Amniotic epithelial cell (primary cell): ENCODE results near the gene UCP3.

Source experiments
- DNase-seq: peaks from one replicate; pipeline ENCODE4 v3.0.0-alpha.2; 2010; ENCODE audit warnings: low read depth

Gene UCP3

GRCh38 chr11:73977856-73978519, 30.9 kb downstream of the UCP3 start:
- no peak for DNase-seq

DNA sequence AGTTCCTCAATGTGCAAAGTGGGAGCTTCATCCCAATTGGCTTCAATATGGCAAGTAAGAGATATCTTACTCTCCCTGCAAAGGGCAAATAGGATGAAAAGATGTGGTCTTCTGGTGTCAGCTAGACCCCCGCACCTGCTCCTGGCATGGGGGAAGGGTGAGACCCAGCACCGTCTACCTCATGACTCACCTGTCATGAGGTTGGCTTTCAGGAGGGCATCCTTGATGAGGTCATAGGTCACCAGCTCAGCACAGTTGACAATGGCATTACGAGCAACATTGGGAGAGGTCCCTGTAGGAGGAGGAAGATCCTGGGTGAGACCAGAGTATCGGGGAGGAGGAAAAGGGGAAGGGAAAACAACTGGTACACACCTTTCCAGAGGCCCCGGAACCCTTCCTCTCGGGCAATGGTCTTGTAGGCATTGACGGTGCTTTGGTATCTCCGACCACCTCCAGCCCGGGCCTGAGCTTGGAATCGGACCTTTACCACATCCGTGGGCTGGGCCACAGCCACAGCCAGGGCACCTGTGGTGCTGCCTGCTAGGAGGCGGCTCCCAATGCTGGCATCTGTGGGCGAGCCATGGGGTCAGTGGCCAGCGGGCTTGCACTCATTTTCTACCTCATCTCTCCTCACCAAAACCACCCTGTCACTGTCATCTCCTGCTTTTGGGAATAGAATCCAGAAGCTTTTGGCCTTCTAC, 32.3 kb downstream of the UCP3 start:
- DNase-seq: no peak

DNA sequence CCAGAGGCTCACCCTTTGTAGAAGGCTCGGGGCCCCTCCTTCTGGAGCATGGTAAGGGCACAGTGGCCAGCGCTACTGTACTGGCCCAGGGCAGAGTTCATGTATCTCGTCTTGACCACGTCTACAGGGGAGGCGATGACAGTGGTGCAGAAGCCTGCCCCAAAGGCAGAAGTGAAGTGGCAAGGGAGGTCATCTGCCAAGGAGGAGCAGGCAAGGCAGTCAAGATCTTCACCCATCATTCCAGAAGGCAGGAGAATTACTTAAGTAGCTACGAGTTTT, 33.5 kb downstream of the UCP3 start:
- no peak for DNase-seq

- DNase-seq: no peak
These were observed 34.0 kb downstream of the UCP3 start for GRCh38 chr11:73974604-73975478.

GRCh38 chr11:73972620-73973449, 36.0 kb downstream of the UCP3 start:
- no peak for DNase-seq

GRCh38 chr11:73972187-73972586, 36.7 kb downstream of the UCP3 start:
- DNase-seq: no peak

GRCh38 chr11:73971175-73971719, 37.6 kb downstream of the UCP3 start:
- no peak for DNase-seq

DNA sequence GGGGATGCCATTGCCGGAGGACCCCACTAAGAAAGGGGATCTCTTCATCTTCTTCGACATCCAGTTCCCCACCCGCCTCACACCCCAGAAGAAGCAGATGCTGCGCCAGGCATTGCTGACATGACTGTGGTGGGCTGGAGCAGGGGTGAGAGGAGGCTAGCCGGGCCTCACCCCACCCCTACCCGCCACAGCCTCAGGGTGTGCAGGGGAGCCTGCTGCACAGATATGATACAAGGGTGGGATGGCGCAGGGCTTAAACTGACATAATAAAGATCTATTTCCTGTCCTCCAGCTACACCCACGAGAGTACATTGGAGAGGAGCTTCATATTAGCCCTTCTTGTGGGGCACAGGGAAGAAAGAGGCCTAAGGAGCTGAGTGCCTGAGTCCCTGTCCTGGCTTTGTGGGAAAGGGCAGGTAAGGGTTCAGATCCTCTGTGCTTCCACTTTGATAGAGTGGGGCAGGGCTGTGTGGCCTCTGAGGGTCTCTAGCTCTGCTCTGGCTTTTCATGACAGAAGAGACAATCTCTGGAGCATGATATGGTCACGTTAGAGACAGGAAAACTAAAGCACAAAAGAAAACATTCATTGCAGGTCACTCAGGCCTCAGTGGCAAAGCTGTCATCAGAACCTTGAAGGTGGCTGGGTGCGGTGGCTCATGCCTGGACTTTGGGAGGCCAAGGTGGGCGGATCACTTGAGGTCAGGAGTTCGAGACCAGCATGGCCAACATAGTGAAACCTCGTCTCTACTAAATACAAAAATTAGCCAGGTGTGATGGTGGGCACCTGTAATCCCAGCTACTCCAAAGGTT, 38.7 kb downstream of the UCP3 start:
- no peak for DNase-seq

DNA sequence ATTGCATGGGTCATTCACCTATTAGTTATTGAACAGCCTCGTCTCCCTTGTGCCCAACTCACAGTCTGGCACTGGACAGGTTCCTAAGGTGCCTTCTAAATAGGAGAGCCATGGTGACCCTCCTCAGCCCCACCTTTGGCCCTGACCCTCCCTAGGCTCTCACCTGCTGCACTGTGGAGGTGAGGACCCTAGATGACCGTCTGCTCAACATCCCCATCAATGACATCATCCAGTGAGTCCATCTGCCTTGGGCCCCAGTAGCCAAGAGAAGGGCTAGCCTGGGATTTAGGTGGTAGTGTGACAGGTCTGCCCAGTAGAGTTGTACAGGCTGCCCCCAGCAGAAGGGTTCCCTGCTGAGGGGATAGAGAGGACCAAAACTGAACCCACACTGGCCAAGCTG, 39.8 kb downstream of the UCP3 start:
- no peak for DNase-seq

DNA sequence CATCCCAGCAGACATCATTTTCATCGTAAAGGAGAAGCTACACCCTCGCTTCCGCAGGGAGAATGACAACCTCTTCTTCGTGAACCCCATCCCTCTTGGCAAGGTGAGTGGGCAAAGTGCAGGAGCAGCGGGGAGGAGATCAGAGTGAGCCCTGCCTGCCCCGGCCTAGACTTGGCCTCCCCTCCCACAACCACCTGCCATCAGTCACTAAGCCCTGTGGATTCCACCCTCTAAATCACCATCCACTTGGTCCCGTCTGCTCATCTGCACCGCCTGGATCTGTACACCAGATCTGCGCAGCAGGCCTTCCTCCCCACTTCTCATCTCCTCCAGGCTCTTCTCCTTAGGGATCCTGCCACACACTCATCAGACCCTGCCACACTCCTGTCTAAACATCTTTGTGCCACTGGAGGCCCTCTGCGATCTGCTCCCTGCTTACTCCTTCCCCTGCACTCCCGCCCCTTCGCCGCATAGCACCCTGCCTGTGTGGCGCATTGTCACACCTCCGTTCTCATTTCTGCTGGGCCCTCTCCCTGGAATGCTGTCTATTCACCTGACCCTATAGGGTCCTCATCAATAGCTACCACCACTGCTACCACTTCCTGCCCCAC, 40.4 kb downstream of the UCP3 start:
- no peak for DNase-seq

- DNase-seq: no peak
These were observed 43.1 kb downstream of the UCP3 start for GRCh38 chr11:73965764-73966121.

- DNase-seq: no peak
These were observed 43.7 kb downstream of the UCP3 start for GRCh38 chr11:73965076-73965763.

DNA sequence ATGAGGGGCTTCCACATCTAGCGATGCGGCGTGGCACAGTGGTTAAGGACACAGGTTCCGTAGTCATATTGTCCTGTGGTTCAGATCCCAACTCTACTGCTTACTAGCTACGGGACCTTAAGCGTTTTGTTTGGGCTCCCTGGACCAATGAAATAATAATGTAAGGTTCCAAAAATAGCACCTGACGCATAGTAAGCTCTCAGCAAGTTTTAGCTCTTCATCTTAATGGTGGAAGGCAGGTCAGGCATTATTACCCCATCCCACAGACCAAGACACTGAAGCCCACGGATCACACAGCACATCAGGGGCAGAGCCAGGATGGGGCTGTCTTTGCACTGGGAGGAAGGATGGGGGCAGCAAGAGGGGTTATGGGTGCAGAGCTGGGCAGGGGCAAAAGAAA, 45.0 kb downstream of the UCP3 start:
- no peak for DNase-seq

GRCh38 chr11:73962101-73962705, 46.7 kb downstream of the UCP3 start:
- DNase-seq: no peak

GRCh38 chr11:73961321-73961720, 47.6 kb downstream of the UCP3 start:
- DNase-seq: no peak

DNA sequence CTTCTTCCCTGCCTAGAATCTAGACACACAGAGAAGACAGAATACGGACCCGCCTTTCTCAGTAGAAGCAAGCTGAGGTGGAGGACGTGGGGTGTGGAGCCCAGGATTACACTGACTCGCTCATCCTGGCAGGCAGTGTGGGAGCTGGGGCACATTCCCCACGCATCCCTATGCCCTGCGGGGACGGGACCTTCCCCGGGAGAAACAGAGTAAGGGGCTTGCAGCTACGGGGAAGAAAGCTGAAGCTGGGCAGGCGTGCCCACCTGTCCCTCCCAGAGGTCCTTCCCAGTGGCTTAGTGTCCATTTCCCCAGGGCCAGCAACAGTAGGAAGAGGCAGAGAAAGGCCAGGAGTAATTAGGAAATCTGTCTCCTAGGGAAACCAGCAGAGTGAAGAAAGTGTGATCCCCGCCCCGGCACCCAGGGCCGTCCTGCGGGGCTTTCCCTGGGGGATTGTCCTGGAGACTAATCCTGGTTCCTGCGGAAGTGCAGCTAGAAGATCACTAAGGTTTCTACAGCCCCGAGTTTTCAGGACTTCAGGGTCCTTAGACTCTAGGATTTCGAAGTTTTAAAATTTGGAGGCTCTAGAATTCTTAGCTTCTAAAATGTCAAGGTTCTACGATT, 50.3 kb downstream of the UCP3 start:
- DNase-seq: no peak

DNA sequence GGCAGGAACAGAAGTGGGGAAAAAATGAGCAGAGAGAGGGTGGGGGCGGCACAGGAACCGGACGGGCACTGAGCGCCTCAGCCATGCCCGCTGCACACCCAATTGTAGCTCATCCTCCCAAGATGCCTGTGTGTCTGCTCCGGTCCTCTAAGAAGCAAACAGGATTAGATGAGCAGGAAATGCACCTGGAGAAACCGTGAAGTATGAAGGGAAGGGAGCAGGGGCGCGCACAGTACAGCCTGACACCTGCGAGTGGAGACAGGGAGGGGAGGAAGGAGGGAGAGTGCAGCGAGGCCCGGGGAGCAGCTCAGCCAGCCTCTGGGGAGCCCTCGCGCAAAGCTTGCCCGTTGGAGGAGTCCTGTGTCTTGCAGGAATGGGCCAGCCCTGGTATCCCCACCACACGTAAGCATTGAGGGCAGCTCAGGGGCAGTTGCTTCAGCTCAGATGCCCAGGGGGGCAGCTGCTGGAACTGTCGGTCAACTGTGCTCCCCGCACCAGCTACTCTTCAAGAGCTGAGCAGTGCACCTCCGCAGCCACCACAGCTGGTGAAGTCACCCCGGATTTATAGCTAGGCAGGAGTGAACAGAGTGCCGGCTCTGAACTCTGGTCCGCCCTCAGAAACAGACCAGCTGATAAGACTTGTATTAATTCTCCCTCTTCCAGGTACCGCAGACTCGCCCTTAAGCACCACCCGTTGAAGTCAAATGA, 51.1 kb downstream of the UCP3 start:
- DNase-seq: no peak

DNA sequence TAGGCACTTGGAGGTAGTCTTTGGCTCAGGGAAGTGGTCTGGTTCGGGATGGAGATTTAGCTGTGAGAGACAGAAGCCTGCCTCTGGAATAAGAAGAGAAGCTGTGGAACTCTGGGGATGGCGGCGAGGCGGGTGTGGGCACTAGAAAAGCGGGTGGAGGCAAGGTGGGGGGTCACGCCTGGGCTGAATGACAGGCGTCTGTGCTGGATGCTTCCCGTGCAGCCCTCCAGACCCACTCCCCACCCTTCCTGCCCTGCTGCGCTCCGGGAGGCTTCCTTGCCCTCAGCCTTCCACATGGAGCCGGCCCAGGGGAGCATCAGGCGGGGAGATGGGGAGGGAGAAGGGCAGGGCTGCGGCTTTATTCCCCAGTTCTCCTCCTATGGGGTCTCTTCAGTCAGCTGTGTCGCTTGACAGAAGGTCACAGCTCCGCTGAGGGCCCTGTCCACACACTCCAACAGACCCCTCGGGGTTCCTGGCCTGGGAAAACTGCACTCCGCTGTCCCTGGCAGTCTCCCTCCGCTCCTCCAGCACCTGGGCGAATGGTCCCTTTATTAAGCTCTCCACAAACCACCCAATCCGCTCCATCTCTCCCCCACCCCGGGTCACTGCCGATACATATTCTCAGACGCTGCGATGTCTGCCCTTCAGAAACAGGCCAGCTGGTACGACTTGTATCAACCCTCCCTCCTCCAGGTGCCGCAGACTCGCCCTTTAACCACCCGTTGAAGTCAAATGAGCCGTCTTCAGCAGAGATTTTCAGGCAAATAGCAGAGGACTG, 51.8 kb downstream of the UCP3 start:
- no peak for DNase-seq
